Measurements from ENCODE around the gene ITGA6.
A peak's percentile ranks its signal among the peaks of the same experiment; 100 is the strongest.

The ITGA6 gene

DNA sequence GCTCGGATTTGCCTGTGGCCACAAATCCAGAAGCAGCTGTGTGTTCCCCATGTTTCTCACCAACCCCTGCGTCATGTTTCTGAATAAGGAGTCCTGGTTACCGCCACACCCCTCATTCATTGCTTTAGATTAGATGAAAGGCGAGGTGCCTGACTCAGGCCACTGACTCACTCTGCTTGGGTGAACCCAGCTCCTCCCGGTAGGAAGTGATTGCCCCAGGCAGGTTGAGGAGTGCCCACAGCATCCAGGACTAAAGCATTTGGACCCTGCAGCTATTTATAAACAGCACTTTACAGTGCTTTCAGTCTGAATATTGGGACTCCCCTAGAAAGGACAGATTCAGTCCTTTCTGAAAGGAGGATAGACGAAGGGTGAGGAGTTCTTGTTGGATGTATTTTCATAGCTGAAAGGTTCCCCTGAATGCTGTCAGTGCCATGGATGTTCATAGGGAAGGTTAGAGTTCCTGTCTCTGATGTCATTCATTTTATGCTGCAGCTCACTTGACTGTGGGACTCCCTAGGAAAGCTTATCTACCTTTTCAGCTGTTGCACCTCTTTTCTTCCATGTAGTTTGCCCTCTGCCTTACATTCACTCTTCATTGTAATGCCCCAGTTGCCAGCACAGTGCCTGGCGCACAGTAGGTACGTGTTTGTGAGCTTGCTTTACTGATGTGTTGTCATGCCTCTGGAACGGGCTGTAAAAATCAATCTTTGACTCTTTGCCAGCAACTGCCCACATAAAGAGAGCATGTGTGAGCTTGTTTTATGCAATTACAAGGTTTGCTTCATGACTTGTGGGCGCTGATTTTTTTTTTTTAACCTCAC, 14.9 kb downstream of the ITGA6 start:
- no peak for DNase-seq

DNA sequence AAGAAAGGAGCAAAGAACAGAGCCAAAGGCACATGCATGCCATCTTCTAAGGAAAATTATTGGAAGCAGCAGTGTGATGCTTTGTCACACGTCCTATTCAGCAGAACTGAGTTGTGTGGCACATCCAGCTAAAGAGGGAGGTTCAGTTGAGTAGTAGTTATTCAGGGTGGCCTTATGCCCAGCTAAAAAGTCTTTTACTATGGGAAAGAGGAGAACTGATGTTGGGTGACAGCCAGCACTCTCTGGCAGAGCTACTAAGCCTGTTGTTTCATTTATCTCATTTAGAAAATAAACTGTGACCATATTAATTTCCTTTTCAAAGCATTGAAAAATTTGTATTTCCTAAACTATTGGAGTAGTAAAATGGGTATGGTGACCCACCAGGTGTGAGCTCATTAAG, 18.5 kb downstream of the ITGA6 start:
- DNase-seq, result no peak

DNA sequence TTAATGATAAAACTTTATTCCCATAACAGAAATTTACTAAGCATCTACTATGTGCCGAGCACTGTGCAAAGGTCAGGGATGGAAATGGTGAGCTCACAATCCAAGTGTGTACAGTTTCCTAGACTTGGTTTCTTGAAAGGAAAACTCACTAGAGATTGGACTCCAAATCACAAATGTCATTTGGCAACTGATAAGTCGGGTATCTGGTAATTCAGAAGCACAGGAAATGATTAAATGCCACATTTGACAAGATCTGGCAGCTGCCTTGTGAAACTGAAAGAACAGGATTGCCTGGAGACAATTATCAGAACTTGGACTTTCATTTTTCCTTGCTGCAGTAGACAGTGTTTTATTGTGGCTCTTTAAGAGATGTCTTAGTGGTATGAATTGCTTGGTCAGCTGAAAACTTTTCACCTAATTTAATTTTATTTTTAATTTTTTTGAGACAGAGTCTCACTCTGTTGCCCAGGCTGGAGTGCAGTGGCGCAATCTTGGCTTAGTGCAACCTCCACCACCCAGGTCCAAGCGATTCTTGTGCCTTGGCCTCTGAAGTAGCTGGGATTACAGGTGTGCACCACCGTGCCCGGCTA, 19.2 kb downstream of the ITGA6 start:
- DNase-seq, result peak; percentile 49

DNA sequence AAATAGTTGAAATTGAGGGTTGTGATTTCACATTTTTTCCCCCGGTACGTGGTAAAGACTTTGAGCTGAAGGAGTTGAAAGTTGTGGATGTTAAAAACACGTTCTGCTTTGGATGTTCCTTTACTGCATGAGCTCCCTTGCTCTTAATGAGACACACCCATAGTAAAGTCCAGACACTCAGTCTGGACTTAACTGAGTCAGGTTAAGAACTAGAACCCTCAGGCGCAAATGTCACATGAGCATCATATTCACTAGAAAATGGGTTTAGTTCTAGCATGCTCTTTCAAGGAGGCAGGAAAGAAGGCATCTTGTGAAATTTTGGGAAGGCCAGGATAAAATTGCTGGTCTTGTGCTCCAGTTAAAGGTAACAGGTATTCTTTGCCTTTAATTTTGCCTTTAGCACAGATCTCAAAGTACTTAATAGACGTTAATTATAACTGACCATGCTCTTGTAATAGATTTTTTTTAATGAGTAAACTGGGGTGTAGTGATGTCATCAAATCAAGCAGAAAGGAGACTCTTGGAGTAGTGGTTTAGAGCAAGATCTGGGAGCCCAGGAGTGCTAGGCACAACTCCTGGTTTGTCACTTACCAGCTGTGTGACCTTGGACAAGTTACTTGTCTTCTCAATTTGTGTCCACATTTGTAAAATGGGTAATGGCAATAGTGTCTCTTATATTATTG, 20.6 kb downstream of the ITGA6 start:
- DNase-seq, result no peak

DNA sequence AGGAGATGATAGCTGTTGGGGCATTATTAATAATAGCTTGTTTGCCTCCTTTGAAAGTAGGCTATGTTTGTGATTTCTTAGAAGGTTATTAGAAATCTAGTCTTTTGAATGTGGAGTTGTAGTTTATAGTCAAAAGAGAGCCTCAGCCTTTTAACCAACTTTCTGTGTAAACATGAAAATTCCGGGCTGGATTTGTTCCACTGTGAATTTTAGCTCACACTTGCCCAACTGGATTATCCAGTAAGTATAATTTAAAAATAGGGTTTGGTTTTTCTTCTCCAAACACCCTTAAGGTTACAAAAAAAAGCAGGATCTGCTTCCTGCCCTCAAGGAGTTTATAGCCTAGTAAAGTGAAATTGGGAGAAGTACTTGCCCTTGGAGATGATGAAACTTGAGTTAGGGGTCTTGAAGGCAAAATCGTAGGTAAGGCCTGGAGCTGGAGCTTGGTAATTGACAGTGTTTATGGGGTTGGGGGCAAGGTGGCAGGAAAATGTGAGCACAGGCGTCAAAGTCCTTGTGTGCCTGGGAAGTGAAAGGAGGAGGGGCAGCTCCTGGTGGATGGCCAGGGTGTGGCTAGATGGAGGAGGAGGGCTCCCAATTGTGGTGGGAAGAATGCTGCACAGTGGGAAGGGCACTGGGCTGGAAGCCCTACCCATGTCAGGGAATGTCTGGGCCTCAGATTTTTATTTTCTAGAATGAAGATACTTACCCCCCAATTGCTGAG, 21.3 kb downstream of the ITGA6 start:
- DNase-seq, result no peak

DNA sequence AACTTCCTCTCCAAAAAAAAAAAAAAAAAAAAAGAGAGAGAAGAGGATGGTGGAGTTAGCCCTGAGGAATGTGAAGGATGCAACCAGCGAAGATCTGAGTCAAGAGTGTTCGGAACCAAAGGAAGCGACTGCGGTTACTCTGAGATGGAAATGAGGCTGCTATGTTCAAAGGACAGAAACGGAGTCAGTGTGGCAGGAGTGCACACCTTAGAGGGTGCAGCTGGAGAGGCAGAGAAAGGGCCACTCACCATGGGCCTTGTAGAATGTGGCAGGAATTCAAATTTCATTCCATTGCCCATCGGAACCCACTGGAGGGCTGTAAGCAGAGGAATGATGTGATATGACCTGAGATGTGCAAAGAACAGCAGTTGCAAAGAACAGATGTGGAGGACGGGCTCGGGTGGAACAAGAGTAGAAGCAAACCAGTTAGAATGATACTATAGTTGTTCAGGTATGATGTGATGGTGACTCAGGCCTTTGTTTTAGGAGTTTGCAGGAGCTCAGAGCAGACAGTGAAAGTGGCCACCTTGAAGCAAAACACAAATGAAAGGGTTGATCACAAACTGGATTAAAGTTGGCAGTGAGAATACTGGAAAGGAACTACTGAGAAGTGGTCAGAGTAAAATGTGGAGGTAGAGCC, 22.6 kb downstream of the ITGA6 start:
- DNase-seq, result no peak

DNA sequence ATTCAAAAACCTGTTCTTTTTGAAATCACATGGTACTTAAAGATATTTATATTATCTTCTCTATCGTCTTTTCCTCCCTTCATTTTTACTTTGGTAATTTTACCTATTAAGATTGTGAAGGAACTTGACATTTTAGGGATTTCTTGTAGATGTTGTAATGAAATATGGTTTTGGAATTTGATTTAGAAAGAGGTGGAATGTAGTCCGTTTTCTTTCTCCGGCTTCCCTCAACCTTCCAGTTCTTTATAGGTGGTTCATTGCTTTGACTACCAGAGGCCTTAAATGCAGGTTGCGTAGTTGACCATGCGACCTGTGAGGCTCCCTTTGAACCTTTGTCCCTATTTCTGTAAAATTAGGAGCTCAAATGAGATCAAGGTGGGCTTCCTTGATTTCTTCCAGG, 24.5 kb downstream of the ITGA6 start:
- no peak for DNase-seq

DNA sequence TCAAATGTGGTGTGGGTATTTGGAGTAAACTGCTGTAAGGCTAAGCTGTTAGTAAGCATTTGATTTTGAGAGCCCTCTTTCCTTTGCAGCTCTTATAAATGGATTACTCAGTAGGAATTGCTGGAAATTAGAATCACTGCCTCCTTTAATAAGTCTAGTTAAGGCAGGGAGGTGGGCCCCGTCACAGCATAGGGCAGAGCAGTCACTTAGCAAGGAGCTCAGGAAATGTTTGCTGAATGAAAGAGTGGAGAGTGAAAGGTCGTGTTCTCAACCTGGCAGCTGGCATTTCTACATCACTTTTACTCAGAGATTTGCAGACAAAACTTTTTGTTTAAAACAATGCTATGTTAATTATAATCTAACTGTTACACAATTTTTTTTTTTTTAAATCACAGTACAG, 25.5 kb downstream of the ITGA6 start:
- no peak for DNase-seq

DNA sequence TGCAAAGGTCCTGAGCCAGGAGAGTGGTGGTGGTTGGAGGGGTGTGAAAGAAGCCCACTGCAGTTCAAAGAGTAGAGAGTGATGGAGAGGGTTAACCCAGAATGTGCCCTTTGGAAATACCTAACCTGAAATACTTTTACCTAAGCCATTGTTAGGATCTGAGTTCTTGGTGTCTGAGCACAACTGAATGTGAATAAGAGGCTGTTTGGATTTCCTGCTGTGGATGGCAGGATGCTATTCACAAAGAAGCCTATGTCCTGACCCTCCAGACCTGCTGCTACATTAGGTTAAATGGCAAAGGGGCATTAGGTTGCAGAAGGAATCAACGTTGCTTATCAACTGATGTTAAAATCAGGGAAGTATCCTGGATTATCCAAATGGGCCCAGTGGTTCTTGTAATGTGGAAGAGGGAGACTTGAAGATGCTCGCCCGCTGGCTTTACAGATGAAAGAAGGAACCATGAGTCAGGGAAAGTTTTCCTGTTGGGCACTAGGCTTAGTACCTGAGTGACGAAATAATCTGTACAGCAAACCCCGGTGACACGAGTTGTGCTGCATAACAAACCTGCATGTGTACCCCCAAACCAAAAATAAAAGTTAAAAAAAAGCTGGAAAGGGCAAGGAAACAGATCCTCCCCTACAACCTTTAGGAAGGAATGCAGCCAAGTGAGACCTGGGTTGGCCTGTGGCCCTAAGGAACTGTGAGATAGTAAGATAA, 27.2 kb downstream of the ITGA6 start:
- DNase-seq, result no peak

DNA sequence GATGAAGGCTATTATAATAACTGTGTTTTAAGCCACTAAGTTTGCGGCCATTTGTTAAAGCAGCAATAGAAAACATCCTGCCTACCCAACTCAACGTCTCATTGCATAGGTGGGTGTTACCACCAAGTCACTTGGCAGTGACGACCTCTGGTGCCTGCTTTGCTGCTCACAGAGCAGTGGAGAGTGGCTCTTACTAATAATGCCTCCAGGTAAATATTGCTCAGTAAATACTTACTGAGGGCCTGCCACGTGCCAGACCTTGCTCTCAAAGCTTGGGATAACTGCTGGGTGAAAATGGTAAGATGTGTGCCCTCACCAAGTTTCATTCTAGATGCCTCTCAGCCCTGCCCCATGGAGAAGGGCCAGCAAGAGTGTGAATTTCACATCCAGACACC, 27.7 kb downstream of the ITGA6 start:
- DNase-seq, result peak; percentile 24

DNA sequence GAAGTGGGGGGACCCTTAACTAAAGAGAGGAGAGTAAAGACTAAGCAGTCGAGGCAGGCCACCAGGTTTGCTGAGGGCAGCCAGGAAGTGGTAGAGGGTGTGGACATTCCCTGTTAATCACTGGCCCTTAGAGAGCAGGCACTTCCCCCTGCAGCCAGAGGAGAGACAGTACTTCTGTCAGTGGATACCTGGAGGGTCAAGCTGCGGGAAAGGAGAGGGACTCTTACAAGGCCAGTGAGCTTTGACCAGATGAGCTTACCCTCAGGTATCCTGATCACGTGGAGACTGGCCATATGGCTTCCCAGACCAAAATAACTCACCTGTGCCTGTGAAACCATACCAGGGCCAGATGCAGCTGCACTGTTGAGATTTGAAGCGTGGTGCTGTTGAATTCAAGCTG, 28.6 kb downstream of the ITGA6 start:
- no peak for DNase-seq

DNA sequence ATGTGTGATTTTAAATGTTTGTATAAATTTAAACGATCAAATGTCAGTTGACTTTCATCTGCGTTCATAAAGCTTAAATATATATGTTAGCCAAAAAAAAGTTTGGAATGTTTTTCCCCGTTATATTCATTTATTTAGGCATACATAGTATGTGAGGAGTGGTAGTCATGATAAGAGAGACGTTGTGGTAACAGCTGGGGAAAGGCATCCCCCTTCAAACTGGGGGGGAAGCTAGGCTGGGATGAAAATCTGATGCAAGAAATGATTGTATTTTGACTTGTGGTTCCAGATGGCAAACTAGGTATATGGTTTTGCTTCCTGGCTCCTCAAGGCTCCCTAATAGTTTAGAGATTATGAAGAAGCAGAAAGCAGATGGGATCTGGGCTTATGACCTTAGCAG, 30.1 kb downstream of the ITGA6 start:
- DNase-seq, result peak; percentile 36

DNA sequence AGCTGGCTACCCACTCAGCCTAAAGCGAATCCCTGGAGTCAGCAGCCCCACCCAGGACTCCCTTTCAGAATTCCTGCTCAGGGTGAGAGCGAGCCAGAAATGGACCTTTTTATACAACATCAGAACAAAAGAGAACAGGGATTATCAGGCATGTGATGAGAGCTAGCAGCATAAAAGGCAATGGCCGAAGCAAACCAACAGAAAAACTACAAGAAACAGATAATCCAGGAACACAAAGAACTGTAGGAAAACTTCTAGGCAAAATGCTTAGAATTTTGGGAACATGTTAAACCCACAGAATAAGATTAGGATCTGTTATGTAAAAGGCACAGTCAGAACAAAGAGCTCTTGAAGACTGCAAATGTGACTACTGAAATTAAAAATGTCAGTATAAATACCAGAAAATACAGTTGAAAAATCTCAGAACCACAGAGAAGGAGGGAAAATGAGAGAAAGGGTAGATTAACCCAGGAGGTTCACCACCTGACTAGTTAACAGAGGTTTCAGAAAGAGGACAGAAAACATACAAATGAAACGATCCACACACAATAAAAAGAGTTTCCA, 31.3 kb downstream of the ITGA6 start:
- DNase-seq, result no peak

DNA sequence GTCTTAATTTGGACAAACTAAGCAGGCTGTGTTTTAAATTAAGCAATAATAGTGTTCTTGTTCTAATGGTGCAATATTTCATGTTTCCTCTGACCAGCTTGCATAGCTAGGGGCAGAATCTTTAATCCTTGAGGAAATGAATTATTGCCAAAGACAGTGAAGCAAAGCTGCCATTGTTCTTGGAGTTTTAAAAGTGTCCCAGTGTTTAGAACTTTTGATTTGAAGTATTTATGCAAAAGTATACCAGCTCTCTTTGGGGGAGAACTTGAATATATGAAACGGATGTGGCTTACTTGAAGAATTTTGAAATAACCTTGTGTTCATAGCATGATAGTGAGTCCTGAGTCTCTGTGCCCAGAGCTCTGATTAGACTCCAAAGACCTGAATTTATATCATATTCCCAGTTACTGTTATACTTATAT, 33.4 kb downstream of the ITGA6 start:
- DNase-seq, result peak; percentile 71

DNA sequence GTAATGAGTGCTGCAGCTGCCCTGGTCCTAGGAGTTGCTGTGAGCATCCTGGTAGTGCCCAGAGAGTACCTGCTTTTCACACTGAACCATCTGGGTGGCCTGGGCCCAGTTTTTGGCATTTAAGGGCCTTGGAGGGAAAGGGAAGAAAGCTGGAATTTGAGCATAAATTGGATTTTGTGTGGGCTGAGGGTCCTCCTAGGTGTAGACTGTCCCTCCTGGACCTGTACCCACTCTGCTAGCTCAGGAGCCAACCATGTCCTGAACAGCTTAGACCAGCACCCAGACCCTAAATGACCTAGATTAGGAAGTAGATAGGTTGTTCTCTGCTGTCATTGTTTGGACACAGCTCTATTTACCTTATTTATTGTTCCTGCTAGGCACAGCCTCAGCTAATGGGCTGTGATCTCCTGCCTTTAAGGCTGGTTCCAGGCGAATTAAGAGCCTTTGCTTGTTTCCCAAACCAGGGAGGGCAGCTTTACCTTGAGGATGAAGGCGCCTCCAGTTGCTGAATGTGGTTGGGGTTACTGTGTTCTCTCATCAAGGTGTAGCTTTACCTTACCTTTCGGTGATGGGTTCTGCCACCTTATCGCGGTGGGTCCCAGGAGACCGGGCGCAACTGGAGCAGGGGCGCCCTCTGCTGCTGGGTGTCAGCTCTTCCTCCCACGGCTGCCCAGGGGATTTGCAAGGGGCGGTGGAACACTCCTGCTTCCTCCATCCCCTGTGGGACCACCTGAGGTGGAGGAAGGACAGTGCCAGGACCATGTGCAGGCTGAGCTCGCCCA, 34.4 kb downstream of the ITGA6 start:
- DNase-seq, result peak; percentile 77

DNA sequence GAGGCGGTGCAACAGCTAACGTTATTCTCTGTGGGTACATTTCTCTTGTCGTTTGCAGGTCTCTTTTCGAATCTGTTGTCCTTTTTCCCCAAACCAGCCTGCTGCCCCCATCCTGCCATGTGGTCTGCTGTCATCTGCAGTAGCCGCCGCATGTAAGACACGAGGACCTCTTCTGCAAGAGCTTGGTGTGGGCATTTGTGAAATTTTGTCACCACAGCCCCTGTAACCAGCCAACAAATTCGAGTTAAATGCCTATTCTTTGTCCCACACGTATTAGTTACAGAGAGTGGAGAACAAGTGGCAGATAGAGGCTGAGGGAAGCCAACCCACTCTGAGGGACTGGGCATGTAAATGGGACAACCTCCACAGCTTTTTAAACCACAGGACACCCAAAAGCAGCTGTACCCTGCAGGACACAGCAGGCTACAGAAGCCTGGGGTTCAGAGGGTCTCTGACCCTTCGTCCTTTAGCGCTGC, 35.0 kb downstream of the ITGA6 start:
- peak; percentile 45 for DNase-seq

DNA sequence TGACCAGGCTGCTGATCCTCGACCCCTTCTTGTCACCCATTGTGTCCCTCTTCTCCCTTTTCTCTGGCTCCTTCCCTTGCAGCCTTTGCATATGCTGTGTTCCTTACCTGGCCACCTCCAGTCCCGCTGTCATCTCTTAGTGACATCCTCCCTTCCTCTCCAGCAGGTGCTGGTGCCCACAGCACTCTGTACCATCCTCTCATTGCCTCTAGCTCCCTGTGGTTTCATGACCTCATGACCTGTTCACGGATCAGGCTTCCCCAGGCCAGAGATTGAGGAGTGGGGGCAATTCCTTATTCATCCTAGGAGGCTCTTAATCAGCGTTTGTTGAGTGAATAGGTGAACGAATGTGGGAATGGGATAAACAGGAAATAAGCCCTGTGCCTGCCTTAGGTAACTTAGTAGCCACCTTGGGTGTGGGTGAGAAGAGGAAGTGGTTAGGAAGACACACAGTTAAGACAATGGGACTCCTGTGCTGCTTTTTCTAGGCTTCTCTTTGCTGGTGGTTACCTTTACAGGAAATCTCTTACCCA, 35.5 kb downstream of the ITGA6 start:
- peak; percentile 39 for DNase-seq

DNA sequence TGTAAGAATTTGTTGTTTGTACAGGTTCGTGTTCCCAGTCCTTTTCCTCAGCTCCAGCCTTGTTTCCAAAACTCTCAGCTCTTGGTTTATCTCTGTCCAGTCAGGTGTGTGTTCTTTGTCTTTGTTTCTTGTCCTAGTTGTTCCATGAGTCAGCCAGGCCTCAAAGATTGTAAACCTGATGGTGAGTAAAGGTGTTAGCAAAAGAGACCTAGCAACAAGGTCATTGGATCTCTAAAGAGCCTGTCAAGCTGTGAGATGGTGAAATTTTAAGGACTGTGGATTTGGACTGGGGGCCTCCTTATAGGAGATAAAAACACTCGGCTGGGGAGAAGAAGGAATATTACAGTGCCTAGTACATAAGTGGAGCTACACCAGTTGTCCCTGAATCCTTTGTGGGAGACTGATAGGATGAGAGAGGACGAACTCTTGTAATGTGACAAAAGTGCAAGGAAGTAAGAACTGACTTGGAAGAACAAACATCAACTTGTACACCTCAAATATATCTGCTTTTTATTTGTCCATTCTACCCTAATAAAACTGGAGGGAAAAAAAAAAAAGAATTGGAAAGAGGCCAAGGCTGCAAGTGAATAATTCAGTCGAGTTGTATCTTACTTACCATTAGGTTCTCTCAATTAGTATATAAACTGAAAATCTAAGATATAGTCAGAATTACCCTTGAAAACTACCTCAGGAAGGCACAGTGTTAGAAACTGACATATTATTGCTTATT, 37.2 kb downstream of the ITGA6 start:
- DNase-seq, result no peak

DNA sequence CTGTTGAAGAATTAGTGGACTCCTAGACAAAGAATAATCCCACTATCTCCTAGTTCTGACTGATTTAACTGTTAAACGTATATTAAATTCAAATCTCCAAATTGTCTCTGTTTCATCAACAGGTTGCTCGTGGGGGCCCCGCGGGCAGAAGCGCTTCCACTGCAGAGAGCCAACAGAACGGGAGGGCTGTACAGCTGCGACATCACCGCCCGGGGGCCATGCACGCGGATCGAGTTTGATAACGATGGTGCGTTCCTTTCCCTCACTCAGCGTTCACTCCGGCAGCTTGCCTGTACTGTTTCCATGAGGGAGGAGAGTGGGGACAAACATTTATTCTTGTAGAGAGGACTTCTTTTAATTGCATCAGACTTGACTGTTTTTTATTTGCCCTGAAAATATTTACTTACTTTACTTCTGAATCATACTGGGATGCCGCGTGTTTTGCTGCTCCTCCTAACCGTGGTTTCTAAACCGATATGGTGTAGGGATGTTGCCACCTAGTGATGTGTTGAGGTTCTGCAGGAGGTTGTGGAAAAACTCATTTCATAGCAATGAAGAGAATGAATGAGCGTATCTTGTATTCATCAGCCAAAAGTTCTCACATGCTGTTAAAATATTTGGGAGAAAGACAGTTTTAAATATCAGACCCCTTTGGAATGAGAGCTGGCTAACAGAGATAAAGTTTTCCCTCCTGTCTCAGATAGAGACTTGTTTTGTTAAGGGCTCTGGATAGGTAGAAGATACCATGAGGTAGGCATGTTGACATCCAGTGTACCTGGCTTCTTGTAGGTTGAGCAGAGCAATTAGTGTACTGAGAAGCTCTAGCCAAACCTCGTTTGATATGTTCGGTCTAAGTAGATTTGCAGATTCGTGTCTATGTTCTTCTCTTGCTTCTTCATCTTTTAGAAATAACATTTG, 38.3 kb downstream of the ITGA6 start:
- DNase-seq, result peak; percentile 90
